ENCODE data around the gene RPL9. TPM values are rescaled to one million over a fixed set of nuclear protein-coding genes. Genes with fewer than 3 reads are reported as not detected.
A peak's percentile ranks its signal among the peaks of the same experiment; 100 is the strongest.

Gene RPL9
- total and polyA plus RNA-seq, 2 of the 8 experiments (the other 6 are each of a cell fraction or from before 2014, with no cell fraction given): 1,161 to 1,184 TPM

GRCh38 chr4:39480902-39481695, 22.4 kb upstream of the RPL9 start:
- Histone ChIP-seq H2BK15ac (ENCODE audit: low read length) (no peak overlapping the region), H3K36me3 (ENCODE audit: control insufficient read depth in 2 of 4, insufficient read depth in 4 of 4, low read length in 3 of 4) (peaks cover 0 to 4% (median 1%) of the 10 kb centered on the region in 4 experiments; a peak in 2 of 8 replicates), H3K23me2 (ENCODE audit: low read depth, low read length) (no peaks in the 10 kb centered on the region), H4K5ac (ENCODE audit: insufficient read length, low read depth, low read length) (no peak overlapping the region), H4K8ac (ENCODE audit: extremely low read depth, insufficient read depth, low read length) (no peak overlapping the region; the same call in 1 of the 2 replicates), H3K79me1 (ENCODE audit: low read depth, low read length) (no peaks in the 10 kb centered on the region), H3K9me3 (ENCODE audit: insufficient read depth in 2 of 2, low read depth in 1 of 2, low read length in 1 of 2) (0 out of 4 replicates have a peak, but pooled peaks cover 0 to 2% of the 10 kb centered on the region in 2 experiments), H4K91ac (replicated peaks; ENCODE audit: insufficient read length, low read length) (no peak overlapping the region), H4K20me1 (replicated peaks in 1 of 2; ENCODE audit: control insufficient read depth in 1 of 2, insufficient read depth in 2 of 2, low read length in 2 of 2) (no peaks in the 10 kb centered on the region), H3K4me1 (replicated peaks in 1 of 4; ENCODE audit: control insufficient read depth in 3 of 4, insufficient read depth in 4 of 4, low read length in 3 of 4) (no peaks in the 10 kb centered on the region), H3K23ac (ENCODE audit: insufficient read length) (no peak overlapping the region), H3K27ac (ENCODE audit: low read depth, low read length) (no peak overlapping the region), H3K4me3 (ENCODE audit: extremely low read depth in 1 of 4, insufficient read depth in 2 of 4, low read depth in 3 of 4, low read length in 4 of 4) (no peak overlapping the region), H3K9ac (replicated peaks in 1 of 4; ENCODE audit: extremely low read depth in 1 of 4, low read depth in 3 of 4, low read length in 3 of 4) (no peak overlapping the region), H3K4ac (replicated peaks; ENCODE audit: insufficient read length, low read depth, low read length) (no peak overlapping the region), H3K14ac (ENCODE audit: insufficient read length) (no peak overlapping the region), H2AK5ac (ENCODE audit: low read depth, low read length) (no peak overlapping the region), H2BK120ac (replicated peaks; ENCODE audit: low read depth, low read length) (no peak overlapping the region), H3K4me2 (ENCODE audit: insufficient read depth in 1 of 2, low read depth in 2 of 2, low read length in 2 of 2) (no peak overlapping the region), H2BK12ac (ENCODE audit: low read depth, low read length) (0 out of 2 replicates have a peak overlapping the region, but pooled peaks have one; percentile 0), H3K18ac (ENCODE audit: extremely low read depth, low read length) (no peak overlapping the region), H3K56ac (replicated peaks; ENCODE audit: insufficient read length, low read depth, low read length) (no peak overlapping the region), H2BK5ac (ENCODE audit: low read depth, low read length) (no peak overlapping the region), H2BK20ac (ENCODE audit: low read length) (no peak overlapping the region), H3K79me2 (ENCODE audit: control insufficient read depth in 1 of 2, insufficient read depth in 2 of 2, low read length in 2 of 2) (no peaks in the 10 kb centered on the region), H2AFZ (ENCODE audit: low read length) (no peak overlapping the region), H3K27me3 (replicated peaks in 1 of 4; ENCODE audit: control insufficient read depth in 3 of 4, extremely low read depth in 1 of 4, insufficient read depth in 3 of 4, low read length in 3 of 4) (no peaks in the 10 kb centered on the region)
- ChIA-PET CTCF (ENCODE audit: partially characterized antibody) (interaction anchor here (0.7 to 1.6 kb wide), 3 partner anchors 12 to 271 kb away, joined by 3 to 6 read pairs (median 4); no protein-coding TSS in a partner anchor), POLR2A (ENCODE audit: partially characterized antibody) (interaction anchor here (0.9 to 1.0 kb wide), 3 partner anchors 22 to 30 kb away, joined by 3 to 5 read pairs (median 3); partner anchors contain the start of genes LIAS and RPL9)
- 88% methylated on average over 21 of the region's 21 CpGs; no CpG with 5 or more reads in 1 of the 2 experiments for WGBS, 2 experiments (ENCODE audit: extremely low coverage in 1 of 2, insufficient coverage in 1 of 2, insufficient read length in 1 of 2, insufficient replicate concordance in 2 of 2, low coverage in 1 of 2, low lambda C conversion rate in 2 of 2, missing lambda C conversion rate in 1 of 2)
- no peak for FAIRE-seq
- DNase-seq (ENCODE audit: low read depth in 1 of 2, low spot score in 2 of 2): peak in 1 of 2 experiments; percentile 41
- TF ChIP-seq CHD2 (IDR thresholded peaks at IDR 0.05; ENCODE audit: low read length) (no peak), JUND (IDR thresholded peaks at IDR 0.05; ENCODE audit: low read length) (no peak), TEAD4 (IDR thresholded peaks at IDR 0.05; ENCODE audit: low read depth, low read length) (no peak), CTCF (IDR thresholded peaks at IDR 0.05; ENCODE audit: control extremely low read depth in 1 of 3, insufficient read depth in 1 of 3, low read depth in 1 of 3, low read length in 3 of 3) (no peak), SAP30 (IDR thresholded peaks at IDR 0.05; ENCODE audit: insufficient read depth, insufficient replicate concordance, low read length) (no peak), RFX5 (IDR thresholded peaks at IDR 0.05; ENCODE audit: borderline replicate concordance, low read depth, low read length) (no peak), RXRA (IDR thresholded peaks at IDR 0.05; ENCODE audit: insufficient read depth, low read depth, low read length) (no peak), KDM5A (IDR thresholded peaks at IDR 0.05; ENCODE audit: low read length) (no peak), TAF1 (IDR thresholded peaks at IDR 0.05; ENCODE audit: low read depth, low read length) (no peak)

Data from H1 (cell line).